Measurements from ENCODE around the gene DYRK4.

DYRK4 gene

GRCh38 chr12:4603421-4603820, 41.4 kb downstream of the DYRK4 start:
- TF ChIP-seq, protein P1, sequence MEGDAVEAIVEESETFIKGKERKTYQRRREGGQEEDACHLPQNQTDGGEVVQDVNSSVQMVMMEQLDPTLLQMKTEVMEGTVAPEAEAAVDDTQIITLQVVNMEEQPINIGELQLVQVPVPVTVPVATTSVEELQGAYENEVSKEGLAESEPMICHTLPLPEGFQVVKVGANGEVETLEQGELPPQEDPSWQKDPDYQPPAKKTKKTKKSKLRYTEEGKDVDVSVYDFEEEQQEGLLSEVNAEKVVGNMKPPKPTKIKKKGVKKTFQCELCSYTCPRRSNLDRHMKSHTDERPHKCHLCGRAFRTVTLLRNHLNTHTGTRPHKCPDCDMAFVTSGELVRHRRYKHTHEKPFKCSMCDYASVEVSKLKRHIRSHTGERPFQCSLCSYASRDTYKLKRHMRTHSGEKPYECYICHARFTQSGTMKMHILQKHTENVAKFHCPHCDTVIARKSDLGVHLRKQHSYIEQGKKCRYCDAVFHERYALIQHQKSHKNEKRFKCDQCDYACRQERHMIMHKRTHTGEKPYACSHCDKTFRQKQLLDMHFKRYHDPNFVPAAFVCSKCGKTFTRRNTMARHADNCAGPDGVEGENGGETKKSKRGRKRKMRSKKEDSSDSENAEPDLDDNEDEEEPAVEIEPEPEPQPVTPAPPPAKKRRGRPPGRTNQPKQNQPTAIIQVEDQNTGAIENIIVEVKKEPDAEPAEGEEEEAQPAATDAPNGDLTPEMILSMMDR (IDR thresholded peaks at IDR 0.05; ENCODE audit: unreplicated experiment in 3 of 3): no peak
- no peak overlapping the region for H3K4me3 Mint-ChIP-seq

DNA sequence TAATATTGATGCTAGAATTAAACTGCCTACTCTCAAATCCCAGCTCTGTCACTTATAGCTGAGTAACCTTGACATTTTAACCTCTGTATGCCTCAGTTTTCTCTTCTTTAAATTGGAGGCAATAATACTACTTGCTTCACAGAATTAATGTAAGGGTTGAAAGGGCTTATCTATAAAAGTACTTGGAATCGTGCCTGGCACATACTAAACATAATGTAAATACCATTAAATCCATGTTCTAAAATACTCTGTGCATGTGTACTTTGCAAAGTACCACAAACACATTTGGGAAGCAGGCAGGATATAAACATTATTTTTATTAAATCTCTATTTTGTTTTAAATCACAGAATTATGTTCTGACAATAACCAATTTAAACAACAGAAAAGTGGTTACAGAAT, 41.9 kb downstream of the DYRK4 start:
- Mint-ChIP-seq H3K27me3 (ENCODE audit: low read depth) (peaks cover 24% of the 10 kb centered on the region), H3K36me3 (ENCODE audit: low read depth) (no peaks in the 10 kb centered on the region), H3K4me1 (peaks cover 13% of the 10 kb centered on the region), H3K9me3 (no peaks in the 10 kb centered on the region), H3K27ac (no peak overlapping the region), H3K4me3 (no peak overlapping the region)
- TF ChIP-seq, protein P1 (IDR thresholded peaks at IDR 0.05; ENCODE audit: unreplicated experiment in 3 of 3): no peak

More at GRCh38 chr12:4603421-4603820, 41.4 kb downstream of the DYRK4 start:
- H3K4me1 Mint-ChIP-seq: peaks cover 13% of the 10 kb centered on the region
- H3K36me3 Mint-ChIP-seq (ENCODE audit: low read depth): no peaks in the 10 kb centered on the region
- no peaks in the 10 kb centered on the region for H3K9me3 Mint-ChIP-seq
- peaks cover 24% of the 10 kb centered on the region for H3K27me3 Mint-ChIP-seq (ENCODE audit: low read depth)
- no peak overlapping the region for H3K27ac Mint-ChIP-seq

DNA sequence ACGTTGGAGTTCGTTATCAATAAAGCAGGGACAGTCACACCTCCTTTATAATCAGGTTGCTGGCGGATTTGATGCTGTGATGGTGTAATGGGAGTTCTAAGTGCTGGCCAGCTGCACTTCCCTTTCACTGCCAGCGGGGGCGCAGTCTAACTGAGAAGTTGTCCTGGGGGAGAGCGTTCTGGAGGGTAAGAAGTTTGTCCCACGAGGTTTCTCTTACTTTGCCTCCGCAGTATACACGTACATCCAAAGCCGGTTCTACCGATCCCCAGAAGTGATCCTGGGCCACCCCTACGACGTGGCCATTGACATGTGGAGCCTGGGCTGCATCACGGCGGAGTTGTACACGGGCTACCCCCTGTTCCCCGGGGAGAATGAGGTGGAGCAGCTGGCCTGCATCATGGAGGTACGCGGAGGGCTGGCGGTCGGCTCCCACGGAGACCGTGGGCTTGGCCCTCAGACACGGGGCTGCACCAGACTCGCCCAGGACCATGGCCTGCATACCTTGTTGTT, 42.7 kb downstream of the DYRK4 start:
- TF ChIP-seq, protein P1 (IDR thresholded peaks at IDR 0.05; ENCODE audit: unreplicated experiment in 3 of 3): peak; percentile 99 to 100 (median 99)

GRCh38 chr12:4607056-4607455, 45.0 kb downstream of the DYRK4 start:
- H3K27me3 Mint-ChIP-seq (ENCODE audit: low read depth): peaks cover 16% of the 10 kb centered on the region
- TF ChIP-seq, protein P1 (IDR thresholded peaks at IDR 0.05; ENCODE audit: unreplicated experiment in 3 of 3): no peak
- H3K4me3 Mint-ChIP-seq: peak overlapping the region; percentile 55 to 81 (median 66)
- peak overlapping the region in 2 of 3 experiments; percentile 4 to 79 for H3K27ac Mint-ChIP-seq
- H3K4me1 Mint-ChIP-seq: peaks cover 13% of the 10 kb centered on the region
- H3K36me3 Mint-ChIP-seq (ENCODE audit: low read depth): peaks cover 4% of the 10 kb centered on the region
- H3K9me3 Mint-ChIP-seq: no peaks in the 10 kb centered on the region

More for the DNA sequence above, 42.7 kb downstream of the DYRK4 start:
- peaks cover 24% of the 10 kb centered on the region for H3K27me3 Mint-ChIP-seq (ENCODE audit: low read depth)
- H3K27ac Mint-ChIP-seq: peak overlapping the region; percentile 57 to 86 (median 78)
- peaks cover 13% of the 10 kb centered on the region for H3K4me1 Mint-ChIP-seq
- peak overlapping the region; percentile 95 to 99 (median 98) for H3K4me3 Mint-ChIP-seq
- H3K36me3 Mint-ChIP-seq (ENCODE audit: low read depth): no peaks in the 10 kb centered on the region
- no peaks in the 10 kb centered on the region for H3K9me3 Mint-ChIP-seq

GRCh38 chr12:4609071-4609470, 47.1 kb downstream of the DYRK4 start:
- TF ChIP-seq, protein P1 (IDR thresholded peaks at IDR 0.05; ENCODE audit: unreplicated experiment in 3 of 3): no peak
- Mint-ChIP-seq H3K36me3 (ENCODE audit: low read depth) (peaks cover 18% of the 10 kb centered on the region), H3K4me1 (peaks cover 13% of the 10 kb centered on the region), H3K27me3 (ENCODE audit: low read depth) (peaks cover 5% of the 10 kb centered on the region), H3K4me3 (no peak overlapping the region), H3K27ac (no peak overlapping the region), H3K9me3 (no peaks in the 10 kb centered on the region)

- no peaks in the 10 kb centered on the region for H3K9me3 Mint-ChIP-seq
- H3K27me3 Mint-ChIP-seq (ENCODE audit: low read depth): no peaks in the 10 kb centered on the region
- H3K27ac Mint-ChIP-seq: no peak overlapping the region
- no peak overlapping the region for H3K4me3 Mint-ChIP-seq
- H3K4me1 Mint-ChIP-seq: peaks cover 7% of the 10 kb centered on the region
- TF ChIP-seq, protein P1 (IDR thresholded peaks at IDR 0.05; ENCODE audit: unreplicated experiment in 3 of 3): no peak
- H3K36me3 Mint-ChIP-seq (ENCODE audit: low read depth): peaks cover 26% of the 10 kb centered on the region
Measured at GRCh38 chr12:4610481-4610880, 48.5 kb downstream of the DYRK4 start.
